Adipose tissue (tissue), 3 donors: Measurements from ENCODE around the gene NUDT3. TPM values are rescaled to one million over a fixed set of nuclear protein-coding genes. Genes with fewer than 3 reads are reported as not detected.

Source experiments
- H3K27ac ChIP-seq: one replicate; pipeline ENCODE4 v1.5.1; 2013; ENCODE audit warnings: low read depth, low read length
- whole genome bisulfite sequencing, 3 donors: extraction: QIAGEN DNeasy Blood & Tissue Kit; methylation state at CpG; one replicate each; pipeline ENCODE4 v1.1.7; 2013; 5-methylcytosine and 5-hydroxymethylcytosine counted together
- polyA plus RNA-seq, 3 donors: library from polyadenylated mRNA; stranded (reverse); fragments of 200-250 nt; gene quantifications; one replicate each; pipeline ENCODE4 v1.2.3, GENCODE V29; 2013
- donor health status: healthy with polysubstance abuse.
- donor health status: Bipolar disorder and iron deficiency.
- donor health status: healthy.

Gene NUDT3
- polyA plus RNA-seq: 10 to 100 TPM in 1 of 3 donors, 1 to 10 TPM in 2; 5.8 to 20.7 (median 9.0) TPM

GRCh38 chr6:34392497-34393190 is at the start of gene NUDT3:
Gene NUDT3, minus strand, starts transcription at chr6:34392669. Its CDS starts 307 bp downstream, at chr6:34392362.
- H3K27ac ChIP-seq: peak within 1 kb of the TSS; percentile 51
- 0 to 1% (median 0%) methylated on average over 73 to 87 of the region's 87 CpGs for WGBS, 3 donors

GRCh38 chr6:34441526-34441925 is 49.1 kb upstream of the NUDT3 start:
- H3K27ac ChIP-seq: no peak overlapping the region
- WGBS, 3 donors: 57 to 63% (median 62%) methylated on average over 5 of the region's 5 CpGs

- WGBS, 3 donors: 89 to 98% (median 91%) methylated on average over 2 to 3 of the region's 3 CpGs
These were observed 47.0 kb upstream of the NUDT3 start for GRCh38 chr6:34439442-34439841.

GRCh38 chr6:34438705-34439104 is 46.2 kb upstream of the NUDT3 start:
- H3K27ac ChIP-seq: no peak overlapping the region
- 60 to 65% (median 62%) methylated on average over 4 of the region's 4 CpGs for WGBS, 3 donors

More at GRCh38 chr6:34439442-34439841, 47.0 kb upstream of the NUDT3 start:
- H3K27ac ChIP-seq: no peak overlapping the region

- WGBS, 3 donors: 42 to 80% (median 79%) methylated on average over 1 of the region's 1 CpG
- no peak overlapping the region for H3K27ac ChIP-seq
These were observed 45.1 kb upstream of the NUDT3 start for GRCh38 chr6:34437644-34437970.

- H3K27ac ChIP-seq: no peak overlapping the region
- WGBS, 3 donors: 93 to 95% (median 93%) methylated on average over 37 to 38 of the region's 38 CpGs
These were observed 44.6 kb upstream of the NUDT3 start for GRCh38 chr6:34436803-34437643.

- WGBS, 3 donors: 74 to 77% (median 75%) methylated on average over 5 of the region's 5 CpGs
These were observed 43.4 kb upstream of the NUDT3 start for GRCh38 chr6:34435916-34436315.

GRCh38 chr6:34425498-34426410 is 33.3 kb upstream of the NUDT3 start, which contains the start of gene RPS10:
Gene RPS10, minus strand, starts transcription at chr6:34426069. Its CDS starts 848 bp downstream, at chr6:34425221.
- peak within 1 kb of the TSS; percentile 64 for H3K27ac ChIP-seq
- WGBS, 3 donors: 0 to 1% (median 0%) methylated on average over 53 to 58 of the region's 58 CpGs

More at GRCh38 chr6:34435916-34436315, 43.4 kb upstream of the NUDT3 start:
- H3K27ac ChIP-seq: no peak overlapping the region

- H3K27ac ChIP-seq: peak overlapping the region; percentile 64
- WGBS, 3 donors: 3 to 6% (median 5%) methylated on average over 10 of the region's 10 CpGs
These were observed 32.6 kb upstream of the NUDT3 start for GRCh38 chr6:34425132-34425497.

- no peak overlapping the region for H3K27ac ChIP-seq
- WGBS, 3 donors: 69 to 77% (median 76%) methylated on average over 19 of the region's 19 CpGs
These were observed 32.0 kb upstream of the NUDT3 start for GRCh38 chr6:34424200-34425131.

GRCh38 chr6:34423254-34423653 is 30.8 kb upstream of the NUDT3 start:
- no peak overlapping the region for H3K27ac ChIP-seq
- WGBS, 3 donors: 91 to 96% (median 96%) methylated on average over 5 of the region's 5 CpGs

- WGBS, 3 donors: 80 to 88% (median 80%) methylated on average over 5 of the region's 5 CpGs
These were observed 25.9 kb upstream of the NUDT3 start for GRCh38 chr6:34418367-34418766.

GRCh38 chr6:34416877-34417371 is 24.5 kb upstream of the NUDT3 start:
- H3K27ac ChIP-seq: no peak overlapping the region
- 62 to 77% (median 70%) methylated on average over 7 of the region's 7 CpGs for WGBS, 3 donors

More at GRCh38 chr6:34418367-34418766, 25.9 kb upstream of the NUDT3 start:
- H3K27ac ChIP-seq: no peak overlapping the region

- WGBS, 3 donors: 25 to 62% (median 47%) methylated on average over 11 of the region's 11 CpGs
- H3K27ac ChIP-seq: no peak overlapping the region
These were observed 22.8 kb upstream of the NUDT3 start for GRCh38 chr6:34414999-34415858.

GRCh38 chr6:34412643-34413214 is 20.3 kb upstream of the NUDT3 start:
- no peak overlapping the region for H3K27ac ChIP-seq

GRCh38 chr6:34412016-34412415 is 19.5 kb upstream of the NUDT3 start:
- H3K27ac ChIP-seq: no peak overlapping the region
- WGBS, 3 donors: 70 to 90% (median 85%) methylated on average over 5 of the region's 5 CpGs

More at GRCh38 chr6:34412643-34413214, 20.3 kb upstream of the NUDT3 start:
- WGBS, 3 donors: 89 to 94% (median 90%) methylated on average over 5 of the region's 5 CpGs
